Amniotic epithelial cell (primary cell): ENCODE measurements around the gene PEX26.
"Not testable (repeated sequence)": the region's sequence is repeated elsewhere in the genome, so short reads cannot be mapped to it uniquely, and the experiment has no call there.

ENCODE experiments used
- DNase-seq: peaks from one replicate; pipeline ENCODE4 v3.0.0-alpha.2; 2010; ENCODE audit warnings: low read depth

Gene PEX26

GRCh38 chr22:18096823-18097222, 19.0 kb downstream of the PEX26 start:
- DNase-seq: no peak

DNA sequence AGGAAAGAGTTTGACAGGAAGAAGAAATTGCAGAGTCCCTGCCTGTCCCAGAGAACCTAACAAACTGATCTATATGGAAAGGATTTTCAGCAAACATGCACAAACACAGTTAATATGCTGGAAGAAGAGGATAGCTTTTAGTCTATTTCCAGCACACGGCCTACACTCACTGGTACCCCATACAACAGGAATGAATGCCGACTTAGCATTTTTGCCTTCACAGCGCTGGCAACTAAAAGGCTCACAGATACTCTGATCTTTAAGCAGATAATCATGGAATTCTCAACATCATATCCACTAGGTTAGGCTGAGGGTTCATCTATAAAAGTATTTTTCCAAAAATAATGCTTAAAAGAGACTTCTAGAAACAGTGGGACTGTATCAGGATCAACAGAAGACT, 23.0 kb downstream of the PEX26 start:
- DNase-seq: no peak

GRCh38 chr22:18101536-18101935, 23.7 kb downstream of the PEX26 start:
- no peak for DNase-seq

GRCh38 chr22:18103527-18104269, 25.9 kb downstream of the PEX26 start:
- no peak for DNase-seq

GRCh38 chr22:18104566-18104965, 26.8 kb downstream of the PEX26 start:
- DNase-seq: no peak

GRCh38 chr22:18105981-18106380, 28.2 kb downstream of the PEX26 start:
- not testable (repeated sequence) for DNase-seq

- not testable (repeated sequence) for DNase-seq
These were observed 29.0 kb downstream of the PEX26 start for GRCh38 chr22:18106550-18107341.

DNA sequence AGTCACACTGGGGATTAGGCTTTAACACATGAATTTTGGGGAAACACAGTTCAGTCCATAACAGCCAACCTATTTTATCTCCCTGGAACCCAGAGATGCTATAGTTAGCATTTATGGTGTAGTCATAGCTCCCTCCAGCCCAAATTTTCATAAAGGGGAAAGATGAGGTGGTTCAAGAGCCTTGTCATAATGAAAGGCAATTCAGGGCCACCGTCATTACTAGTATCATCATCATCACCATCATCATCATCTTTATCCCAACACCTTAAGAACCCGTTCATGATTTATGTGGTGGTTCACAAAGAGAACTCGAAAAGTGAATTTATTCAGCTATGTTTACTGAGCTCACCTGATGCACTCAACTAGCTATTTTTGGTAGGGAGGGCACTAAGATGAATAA, 30.4 kb downstream of the PEX26 start:
- no peak for DNase-seq

- DNase-seq: no peak
These were observed 31.8 kb downstream of the PEX26 start for GRCh38 chr22:18109410-18110193.

DNA sequence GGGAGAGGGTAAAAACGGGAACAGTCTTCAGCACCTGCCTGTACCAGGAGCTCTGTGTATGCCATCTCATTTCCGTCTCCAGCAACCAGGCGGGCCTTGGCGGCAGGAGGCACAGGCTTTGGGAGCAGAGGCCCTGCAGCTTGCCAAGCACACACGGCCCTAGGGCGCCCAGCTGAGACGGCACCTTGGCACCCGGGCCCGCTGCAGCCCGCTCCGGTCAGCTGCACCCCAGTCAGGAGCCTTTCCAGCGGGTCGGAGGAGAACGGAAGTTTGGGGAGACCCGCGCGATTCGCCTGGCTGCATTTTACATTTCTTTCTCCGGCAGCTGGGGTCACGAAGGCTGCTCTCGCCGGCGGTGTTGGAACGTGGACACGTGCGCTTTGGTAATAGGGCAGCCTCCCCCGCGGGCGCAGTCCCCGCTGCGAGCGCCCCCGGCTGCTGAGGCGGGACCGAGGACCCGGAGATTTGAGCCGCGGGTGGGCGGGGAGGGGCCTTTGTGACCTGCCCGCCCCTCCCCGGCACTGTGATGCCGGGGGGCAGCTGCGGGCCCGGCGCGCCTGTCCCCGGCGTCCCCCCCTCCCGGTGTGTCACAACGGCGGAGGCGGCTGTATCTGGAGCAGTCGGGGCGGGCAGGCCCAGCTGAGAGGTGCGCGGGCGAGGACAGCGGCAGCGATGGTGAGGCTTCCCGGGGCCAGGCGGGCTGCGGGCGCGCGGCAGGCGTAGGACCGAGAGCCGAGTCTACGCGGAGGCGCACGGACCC, 32.6 kb downstream of the PEX26 start, which contains the start of gene TUBA8:
Gene TUBA8 (plus strand): TSS at position 616 of the 760 bp plus-strand sequence. CDS start 57 bp downstream, at position 673.
- DNase-seq: no peak

DNA sequence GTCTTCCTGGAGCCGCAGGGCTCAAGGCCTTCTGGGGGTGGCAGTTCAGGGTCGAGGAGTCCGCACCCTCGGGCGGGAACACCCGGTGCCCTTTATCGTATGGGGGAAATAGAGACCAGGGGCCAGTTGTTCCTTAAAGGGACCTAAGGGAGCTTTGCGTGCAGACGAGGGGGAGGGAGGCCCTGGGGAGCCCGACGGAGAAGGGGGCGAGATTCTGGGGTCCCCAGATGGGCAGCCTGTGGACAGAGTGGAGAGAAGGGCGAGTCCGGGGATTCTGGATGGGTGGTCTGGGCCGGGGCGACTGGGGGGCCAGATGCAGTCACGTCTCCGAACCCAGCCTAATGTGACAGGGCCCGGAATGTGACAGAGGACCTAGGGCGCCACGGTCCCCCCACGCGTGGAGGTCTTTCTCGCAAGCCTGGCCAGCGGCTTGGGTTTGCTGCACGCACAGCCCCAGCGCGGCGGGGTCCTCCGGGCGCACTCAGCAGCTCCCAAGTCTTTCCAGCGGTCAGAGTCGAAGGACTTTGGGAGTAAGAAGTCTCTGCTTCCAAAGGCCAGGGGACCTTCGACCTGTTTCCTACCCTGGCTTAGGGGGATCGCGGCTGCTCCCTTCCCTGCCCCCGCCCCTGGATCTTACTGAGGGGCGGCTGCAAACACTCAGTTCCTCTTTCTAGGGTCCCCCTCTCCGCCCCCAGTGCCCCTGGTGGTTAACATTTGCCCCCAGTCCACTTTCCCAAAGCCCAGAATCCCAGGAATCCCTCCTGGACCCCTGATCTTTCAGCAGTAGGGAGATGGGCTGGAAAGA, 33.4 kb downstream of the PEX26 start:
- DNase-seq: no peak

GRCh38 chr22:18111759-18112330, 34.1 kb downstream of the PEX26 start:
- no peak for DNase-seq

DNA sequence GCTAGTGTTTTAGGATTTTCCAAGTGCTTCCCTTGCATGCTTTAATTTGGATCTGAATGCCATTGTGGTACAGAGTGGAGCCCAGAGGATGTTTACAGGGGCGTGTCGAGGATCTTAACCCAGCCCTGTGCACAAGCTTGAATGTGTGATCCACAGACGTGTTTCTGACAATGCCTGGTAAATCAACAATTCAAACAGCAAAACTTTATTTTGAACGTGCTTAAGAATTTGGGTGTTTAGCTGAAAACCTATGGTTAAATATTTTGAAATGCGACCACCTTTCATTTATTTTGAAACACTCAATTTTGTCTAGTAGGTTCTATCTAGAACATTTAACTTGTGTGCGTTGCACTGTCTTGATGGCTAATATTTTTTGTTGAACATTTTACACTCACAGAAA, 34.6 kb downstream of the PEX26 start:
- no peak for DNase-seq

DNA sequence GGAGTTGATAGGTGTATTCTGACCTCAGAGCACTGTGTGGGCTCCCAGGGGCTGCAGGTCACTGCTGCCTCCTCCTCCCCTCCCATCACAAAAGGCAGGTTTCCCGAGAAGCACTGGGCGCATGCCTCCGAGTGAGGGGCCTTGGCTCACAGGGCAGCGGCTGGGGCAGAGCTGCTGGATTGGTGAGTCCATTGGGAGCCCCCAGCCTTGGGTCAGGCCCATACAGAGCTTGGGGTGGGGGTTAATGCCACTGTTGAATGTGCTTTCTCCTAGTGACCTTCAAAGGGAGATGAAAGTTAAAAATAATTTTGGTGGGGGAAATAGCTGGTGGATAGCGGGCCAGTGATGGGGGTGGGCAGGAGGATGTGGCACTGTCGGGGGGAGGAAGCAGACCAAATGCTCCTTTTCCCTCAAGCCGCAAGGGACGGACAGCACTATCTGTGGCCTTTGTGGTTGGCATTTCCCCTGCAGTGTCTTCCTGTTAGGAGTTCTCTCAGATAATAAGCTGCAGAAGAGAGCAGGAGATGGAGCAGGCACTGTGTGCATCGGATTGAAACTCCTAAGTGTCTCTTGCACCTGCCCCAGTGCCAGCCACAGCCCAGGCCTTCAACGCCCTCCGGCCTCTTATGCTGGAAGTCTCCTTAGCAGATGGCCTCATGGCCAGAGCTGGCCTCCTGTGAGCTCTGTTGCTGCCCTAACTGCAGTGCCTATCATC, 36.0 kb downstream of the PEX26 start:
- no peak for DNase-seq

DNA sequence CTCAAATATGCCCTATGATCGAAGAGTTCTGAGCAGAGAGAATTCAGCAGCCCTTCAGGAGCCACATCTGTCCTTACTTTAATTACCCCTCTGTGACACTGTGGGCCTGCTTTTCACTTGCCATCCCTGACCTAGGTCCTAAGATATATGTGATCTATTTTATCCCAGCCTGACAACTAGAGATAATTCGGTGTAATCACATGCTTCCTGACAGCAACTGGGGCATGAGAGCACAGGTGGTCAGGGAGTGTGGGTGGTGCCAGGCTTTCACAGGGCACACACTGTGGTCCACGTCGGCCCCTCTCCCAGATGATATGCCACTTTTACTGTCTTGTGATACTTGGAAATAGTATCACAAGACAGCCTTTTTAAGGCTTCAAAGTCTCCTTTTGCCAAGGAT, 36.7 kb downstream of the PEX26 start:
- DNase-seq: no peak

DNA sequence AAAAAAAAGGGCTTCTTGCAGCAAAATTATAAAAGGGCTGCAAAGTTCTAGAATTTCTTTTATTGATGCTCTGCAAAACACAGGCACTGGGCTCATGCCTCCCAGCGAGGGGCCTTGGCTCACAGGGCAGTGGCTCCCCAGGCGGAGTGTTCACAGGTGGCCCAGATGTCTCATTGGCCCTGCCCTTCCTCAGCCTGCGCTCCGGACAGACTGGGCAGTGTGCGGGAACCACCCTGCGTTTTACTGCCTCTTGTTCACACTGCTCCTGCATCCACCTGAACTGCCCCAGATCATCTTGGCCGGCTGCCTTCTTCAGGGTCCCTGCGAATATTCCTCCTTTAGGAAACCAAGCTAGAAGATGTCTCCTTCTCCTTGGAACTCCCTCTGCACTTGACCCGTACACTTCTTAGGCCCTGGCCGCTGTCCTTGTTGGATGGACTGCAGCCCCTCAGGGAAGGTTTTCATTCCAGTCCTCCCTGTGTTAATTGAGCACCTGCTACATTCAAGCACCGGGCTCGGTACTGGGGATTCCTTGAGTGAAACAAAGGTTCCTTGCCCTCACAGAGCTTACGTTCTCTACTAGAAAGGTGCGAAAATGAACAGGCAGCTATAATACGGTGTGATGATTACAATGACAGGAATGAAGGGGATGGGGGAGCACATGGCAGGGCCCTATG, 37.3 kb downstream of the PEX26 start:
- DNase-seq: no peak

- DNase-seq: no peak
These were observed 38.1 kb downstream of the PEX26 start for GRCh38 chr22:18115906-18116371.

GRCh38 chr22:18116634-18117033, 38.8 kb downstream of the PEX26 start:
- no peak for DNase-seq

DNA sequence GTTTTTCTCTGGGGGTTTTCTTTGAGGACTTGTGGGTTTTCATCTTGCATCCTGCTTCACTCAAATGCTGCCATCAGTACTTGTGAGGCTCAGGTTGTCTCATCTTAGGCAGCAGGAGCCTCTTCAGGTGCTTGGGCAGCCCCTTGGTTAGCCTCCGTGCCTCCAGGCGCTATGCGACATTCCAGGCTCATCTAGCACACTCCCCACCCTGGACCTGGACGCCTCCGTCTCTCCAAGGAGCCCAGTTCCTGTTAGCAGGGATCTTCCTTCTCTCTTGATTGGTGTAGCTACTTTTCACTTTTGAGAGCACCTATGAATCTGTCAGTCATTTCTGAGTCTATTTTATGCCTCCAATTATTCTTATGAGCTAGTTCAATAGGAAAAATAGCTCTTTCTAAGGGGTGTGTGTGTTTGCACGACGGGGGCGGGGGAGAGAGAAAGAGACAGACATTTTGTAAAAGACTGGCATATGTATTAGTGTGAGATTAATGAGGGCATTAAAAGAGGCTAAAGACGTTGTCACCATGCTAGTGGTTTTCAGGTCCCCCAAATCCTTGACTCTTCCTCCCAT, 40.6 kb downstream of the PEX26 start:
- DNase-seq: no peak
